Endothelial cell (in vitro differentiated cells): ENCODE measurements around the gene TMEM154. TPM values are rescaled to one million over a fixed set of nuclear protein-coding genes. Genes with fewer than 3 reads are reported as not detected.

Experiments
- DNase-seq: peaks from one replicate; pipeline ENCODE4 v3.0.0; 2021; ENCODE audit warnings: low spot score
- H3K27ac Mint-ChIP-seq: one replicate; pipeline ENCODE4 v1.8.0; 2021; ENCODE audit warnings: mixed read lengths, inconsistent platforms; ENCODE audit not compliant: unreplicated experiment
- H3K27me3 Mint-ChIP-seq: one replicate; pipeline ENCODE4 v1.8.0; 2021; ENCODE audit warnings: mild to moderate bottlenecking, moderate library complexity, mixed read lengths, inconsistent platforms; ENCODE audit not compliant: unreplicated experiment
- H3K36me3 Mint-ChIP-seq: one replicate; pipeline ENCODE4 v1.8.0; 2021; ENCODE audit warnings: mild to moderate bottlenecking, low read depth, mixed read lengths, inconsistent platforms; ENCODE audit not compliant: unreplicated experiment
- H3K4me1 Mint-ChIP-seq: one replicate; pipeline ENCODE4 v1.8.0; 2021; ENCODE audit warnings: mild to moderate bottlenecking, mixed read lengths, inconsistent platforms; ENCODE audit not compliant: unreplicated experiment
- H3K4me3 Mint-ChIP-seq: one replicate; pipeline ENCODE4 v1.8.0; 2021; ENCODE audit warnings: mild to moderate bottlenecking, mixed read lengths, inconsistent platforms; ENCODE audit not compliant: unreplicated experiment
- H3K9me3 Mint-ChIP-seq: one replicate; pipeline ENCODE4 v1.8.0; 2021; ENCODE audit warnings: mixed read lengths, inconsistent platforms; ENCODE audit not compliant: unreplicated experiment
- total RNA-seq: library from RNA; stranded (reverse); fragmentation: NEBNext Ultra II Directional; extraction: Animal tissue kit (Norgen Biotek cat#: 25700); gene quantifications from one replicate; pipeline ENCODE4 v1.2.1, GENCODE V29; 2021; ENCODE audit not compliant: unreplicated experiment
- TF ChIP-seq, protein P1 (sequence below): fragments of 200-600 bp; sonication (generic); IDR thresholded peaks from one replicate; pipeline ENCODE4 v1.5.0; 2021; ENCODE audit warnings: antibody characterized with exemption; ENCODE audit not compliant: unreplicated experiment

The TMEM154 gene
- total RNA-seq, 1 donor from 2014 or later = 6.7 TPM

DNA sequence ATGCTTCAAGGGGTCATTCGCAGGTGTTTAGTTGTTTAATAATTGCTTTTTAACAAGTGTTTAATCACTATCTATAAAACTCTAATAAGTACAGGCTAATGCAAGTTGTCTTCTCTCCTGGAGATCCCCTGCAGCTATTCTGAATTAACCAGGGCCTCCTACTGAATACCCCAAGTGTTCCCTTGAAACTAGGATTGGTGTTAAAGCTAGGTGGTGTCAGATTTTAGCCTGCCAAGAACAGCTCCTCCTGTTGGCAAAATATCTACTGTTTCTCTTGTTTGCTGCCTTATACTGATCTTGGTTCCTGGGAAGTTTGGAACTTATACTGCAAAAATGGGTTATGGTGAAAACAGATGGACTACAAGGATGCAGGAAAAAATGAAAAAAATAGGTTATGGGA lies 26.1 kb upstream of the TMEM154 start:
- no peak overlapping the region for H3K4me3 Mint-ChIP-seq
- peaks cover 5% of the 10 kb centered on the region for H3K27me3 Mint-ChIP-seq
- H3K4me1 Mint-ChIP-seq = peaks cover 2% of the 10 kb centered on the region
- H3K9me3 Mint-ChIP-seq = no peaks in the 10 kb centered on the region
- no peak overlapping the region for H3K27ac Mint-ChIP-seq
- H3K36me3 Mint-ChIP-seq = peaks cover 4% of the 10 kb centered on the region
- DNase-seq = no peak
- TF ChIP-seq, protein P1, sequence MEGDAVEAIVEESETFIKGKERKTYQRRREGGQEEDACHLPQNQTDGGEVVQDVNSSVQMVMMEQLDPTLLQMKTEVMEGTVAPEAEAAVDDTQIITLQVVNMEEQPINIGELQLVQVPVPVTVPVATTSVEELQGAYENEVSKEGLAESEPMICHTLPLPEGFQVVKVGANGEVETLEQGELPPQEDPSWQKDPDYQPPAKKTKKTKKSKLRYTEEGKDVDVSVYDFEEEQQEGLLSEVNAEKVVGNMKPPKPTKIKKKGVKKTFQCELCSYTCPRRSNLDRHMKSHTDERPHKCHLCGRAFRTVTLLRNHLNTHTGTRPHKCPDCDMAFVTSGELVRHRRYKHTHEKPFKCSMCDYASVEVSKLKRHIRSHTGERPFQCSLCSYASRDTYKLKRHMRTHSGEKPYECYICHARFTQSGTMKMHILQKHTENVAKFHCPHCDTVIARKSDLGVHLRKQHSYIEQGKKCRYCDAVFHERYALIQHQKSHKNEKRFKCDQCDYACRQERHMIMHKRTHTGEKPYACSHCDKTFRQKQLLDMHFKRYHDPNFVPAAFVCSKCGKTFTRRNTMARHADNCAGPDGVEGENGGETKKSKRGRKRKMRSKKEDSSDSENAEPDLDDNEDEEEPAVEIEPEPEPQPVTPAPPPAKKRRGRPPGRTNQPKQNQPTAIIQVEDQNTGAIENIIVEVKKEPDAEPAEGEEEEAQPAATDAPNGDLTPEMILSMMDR = no peak

DNA sequence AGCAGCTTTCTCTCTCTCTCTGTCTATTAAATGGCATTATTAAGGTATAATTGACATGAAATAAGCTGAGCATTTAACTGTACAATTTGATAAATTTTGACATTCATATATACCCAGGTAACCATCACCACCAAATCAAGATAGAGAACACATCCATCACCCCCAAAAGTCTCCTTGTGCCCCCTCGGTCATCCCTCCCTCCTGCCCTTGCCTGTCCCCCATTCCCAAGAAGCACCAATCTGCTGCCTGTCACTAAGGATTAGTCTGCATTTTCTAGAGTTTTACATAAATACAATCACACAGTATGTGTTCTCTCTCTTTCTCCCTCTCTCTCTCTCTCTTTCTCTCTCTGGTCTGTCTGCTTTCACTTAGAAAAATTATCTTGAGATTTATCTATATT lies 25.0 kb upstream of the TMEM154 start:
- Mint-ChIP-seq H3K4me3 (no peak overlapping the region), H3K27me3 (peaks cover 5% of the 10 kb centered on the region), H3K4me1 (peaks cover 2% of the 10 kb centered on the region), H3K36me3 (peaks cover 4% of the 10 kb centered on the region), H3K27ac (no peak overlapping the region), H3K9me3 (no peaks in the 10 kb centered on the region)
- TF ChIP-seq, protein P1 = no peak
- no peak for DNase-seq

DNA sequence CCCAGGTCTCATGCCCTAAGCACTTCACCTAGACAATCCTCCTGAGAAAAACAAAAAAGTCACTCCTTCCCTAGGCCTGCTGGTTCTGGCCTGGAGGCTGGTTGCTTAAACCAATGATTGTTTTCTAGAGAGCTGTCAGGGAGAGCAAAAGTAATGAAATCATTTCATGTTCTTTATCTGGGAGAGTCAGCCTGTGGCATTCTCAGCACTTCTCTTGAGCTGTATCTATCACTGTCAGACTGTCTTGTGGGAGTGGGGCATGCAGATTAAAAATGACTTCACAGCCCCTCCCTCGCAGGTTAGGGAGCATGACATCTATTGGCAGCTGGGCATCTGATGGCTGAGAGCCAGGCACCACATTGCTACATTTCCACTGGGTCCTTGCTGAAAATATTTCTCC lies 20.4 kb upstream of the TMEM154 start:
- Mint-ChIP-seq H3K27ac (no peak overlapping the region), H3K4me3 (no peak overlapping the region), H3K4me1 (no peaks in the 10 kb centered on the region), H3K27me3 (no peaks in the 10 kb centered on the region), H3K36me3 (peaks cover 4% of the 10 kb centered on the region), H3K9me3 (no peaks in the 10 kb centered on the region)
- TF ChIP-seq, protein P1 = no peak
- DNase-seq = no peak

DNA sequence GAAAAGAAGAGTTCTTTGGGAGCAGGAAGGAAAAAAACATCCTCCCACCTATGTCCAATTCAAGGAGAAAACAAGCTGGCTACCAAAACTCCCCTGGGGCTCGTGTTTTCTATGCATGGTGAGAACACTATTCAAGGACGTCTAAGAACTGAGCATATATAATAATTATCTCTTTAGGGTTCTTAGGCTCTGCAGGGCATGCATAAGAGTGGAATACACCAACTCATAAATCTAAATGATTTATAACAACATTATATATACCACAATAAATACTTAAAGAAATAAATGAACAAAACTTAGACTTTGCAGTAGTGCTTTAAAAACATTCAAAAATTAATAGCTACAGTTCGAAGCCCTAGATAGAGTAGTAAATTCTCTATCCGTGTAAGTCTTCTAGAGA lies 19.5 kb upstream of the TMEM154 start:
- DNase-seq = no peak
- no peaks in the 10 kb centered on the region for H3K4me1 Mint-ChIP-seq
- peaks cover 4% of the 10 kb centered on the region for H3K36me3 Mint-ChIP-seq
- H3K27ac Mint-ChIP-seq = no peak overlapping the region
- no peaks in the 10 kb centered on the region for H3K27me3 Mint-ChIP-seq
- TF ChIP-seq, protein P1 = no peak
- H3K4me3 Mint-ChIP-seq = no peak overlapping the region
- no peaks in the 10 kb centered on the region for H3K9me3 Mint-ChIP-seq

DNA sequence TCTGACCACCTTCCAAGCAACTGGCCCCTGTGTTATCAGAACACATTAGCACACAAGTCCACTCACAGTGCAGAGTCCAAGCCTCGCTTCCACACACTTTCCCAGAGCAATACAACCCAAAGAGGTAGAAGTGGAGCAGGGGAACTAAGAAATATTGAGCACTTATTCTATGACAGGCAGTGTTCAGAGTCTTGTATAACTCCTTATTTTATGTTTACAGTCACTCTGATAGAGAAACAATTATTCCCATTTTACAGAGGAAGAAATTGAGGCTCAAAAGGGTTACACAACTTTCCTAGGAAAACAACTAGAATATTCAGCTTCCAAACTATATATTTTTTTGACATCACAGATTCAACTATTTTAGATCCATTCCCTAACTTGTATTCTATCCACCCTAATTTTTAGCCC lies 18.3 kb upstream of the TMEM154 start:
- DNase-seq = no peak
- Mint-ChIP-seq H3K27me3 (no peaks in the 10 kb centered on the region), H3K4me3 (no peak overlapping the region), H3K9me3 (no peaks in the 10 kb centered on the region), H3K36me3 (no peaks in the 10 kb centered on the region), H3K27ac (no peak overlapping the region), H3K4me1 (no peaks in the 10 kb centered on the region)
- TF ChIP-seq, protein P1 = no peak
